ENCODE results near the gene OR4E2.
"Not testable (repeated sequence)": the region's sequence is repeated elsewhere in the genome, so short reads cannot be mapped to it uniquely, and the experiment has no call there.

Gene OR4E2

GRCh38 chr14:21697662-21698061 is 44.0 kb downstream of the OR4E2 start:
- DNase-seq (ENCODE audit: low read depth), result not testable (repeated sequence)

GRCh38 chr14:21698538-21698937 is 44.9 kb downstream of the OR4E2 start:
- not testable (repeated sequence) for DNase-seq (ENCODE audit: low read depth)

GRCh38 chr14:21699551-21699950 is 45.9 kb downstream of the OR4E2 start:
- no peak for DNase-seq (ENCODE audit: low read depth)

GRCh38 chr14:21702316-21702715 is 48.7 kb downstream of the OR4E2 start:
- no peak for DNase-seq (ENCODE audit: low read depth)

- DNase-seq (ENCODE audit: low read depth), result no peak
Measured at GRCh38 chr14:21703357-21704326, 50.0 kb downstream of the OR4E2 start.

- no peak for DNase-seq (ENCODE audit: low read depth)
Measured at GRCh38 chr14:21704338-21704737, 50.7 kb downstream of the OR4E2 start.

- DNase-seq (ENCODE audit: low read depth), result peak; percentile 69
Measured at GRCh38 chr14:21711360-21711961, 57.8 kb downstream of the OR4E2 start.

GRCh38 chr14:21712036-21712435 is 58.4 kb downstream of the OR4E2 start:
- DNase-seq (ENCODE audit: low read depth), result no peak

GRCh38 chr14:21714318-21714929 is 60.8 kb downstream of the OR4E2 start:
- DNase-seq (ENCODE audit: low read depth), result no peak
